Epithelial cell of esophagus (primary cell): ENCODE data around the gene CFAP46.

Source experiments
- DNase-seq: peaks from one replicate; pipeline ENCODE4 v3.0.0; 2010; ENCODE audit warnings: low read depth
- H3K4me3 ChIP-seq: 2 replicates; pipeline ENCODE4 v1.5.1; 2011; ENCODE audit warnings: mild to moderate bottlenecking, low read length, control low read depth
- TF ChIP-seq, protein P1 (sequence below): IDR thresholded peaks from 2 replicates; pipeline ENCODE4 v1.5.1; 2011; ENCODE audit warnings: low read depth, mild to moderate bottlenecking, low read length, control low read depth, inconsistent platforms; ENCODE audit not compliant: insufficient read depth; ENCODE audit errors: missing control alignments

Gene CFAP46

GRCh38 chr10:132910901-132911785, 31.2 kb downstream of the CFAP46 start:
- no peak overlapping the region for H3K4me3 ChIP-seq
- TF ChIP-seq, protein P1, sequence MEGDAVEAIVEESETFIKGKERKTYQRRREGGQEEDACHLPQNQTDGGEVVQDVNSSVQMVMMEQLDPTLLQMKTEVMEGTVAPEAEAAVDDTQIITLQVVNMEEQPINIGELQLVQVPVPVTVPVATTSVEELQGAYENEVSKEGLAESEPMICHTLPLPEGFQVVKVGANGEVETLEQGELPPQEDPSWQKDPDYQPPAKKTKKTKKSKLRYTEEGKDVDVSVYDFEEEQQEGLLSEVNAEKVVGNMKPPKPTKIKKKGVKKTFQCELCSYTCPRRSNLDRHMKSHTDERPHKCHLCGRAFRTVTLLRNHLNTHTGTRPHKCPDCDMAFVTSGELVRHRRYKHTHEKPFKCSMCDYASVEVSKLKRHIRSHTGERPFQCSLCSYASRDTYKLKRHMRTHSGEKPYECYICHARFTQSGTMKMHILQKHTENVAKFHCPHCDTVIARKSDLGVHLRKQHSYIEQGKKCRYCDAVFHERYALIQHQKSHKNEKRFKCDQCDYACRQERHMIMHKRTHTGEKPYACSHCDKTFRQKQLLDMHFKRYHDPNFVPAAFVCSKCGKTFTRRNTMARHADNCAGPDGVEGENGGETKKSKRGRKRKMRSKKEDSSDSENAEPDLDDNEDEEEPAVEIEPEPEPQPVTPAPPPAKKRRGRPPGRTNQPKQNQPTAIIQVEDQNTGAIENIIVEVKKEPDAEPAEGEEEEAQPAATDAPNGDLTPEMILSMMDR = no peak
- DNase-seq = no peak

GRCh38 chr10:132910186-132910880, 32.0 kb downstream of the CFAP46 start:
- H3K4me3 ChIP-seq = no peak overlapping the region
- TF ChIP-seq, protein P1 = no peak
- no peak for DNase-seq

DNA sequence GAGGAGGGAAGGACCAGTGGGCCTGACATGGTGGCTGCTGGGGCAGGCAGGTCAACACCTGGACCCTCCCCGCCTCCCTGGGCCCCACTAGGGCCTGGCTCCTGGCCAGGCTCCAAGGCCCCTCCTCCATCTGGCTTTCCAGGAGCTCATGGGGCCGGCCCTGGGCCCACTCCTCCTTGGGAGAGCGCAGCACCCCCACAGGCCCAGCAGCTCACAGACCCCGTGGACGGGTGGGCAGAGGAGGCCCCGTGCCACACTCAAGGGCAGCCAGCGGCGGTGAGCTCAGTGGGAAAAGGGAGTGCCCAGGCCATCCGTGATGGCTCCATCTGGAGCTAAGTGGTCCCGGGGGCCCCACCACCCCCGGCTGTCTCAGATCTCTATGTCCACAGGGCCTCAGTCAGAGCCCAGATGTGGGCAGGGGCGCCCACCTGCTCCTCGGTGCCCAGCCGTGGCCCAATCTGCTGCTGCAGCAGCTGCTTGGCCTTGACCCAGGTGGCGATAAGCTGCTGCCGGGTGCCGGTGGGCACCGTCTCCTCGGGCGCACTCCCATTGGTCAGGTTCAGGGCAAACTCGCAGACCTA, 32.8 kb downstream of the CFAP46 start:
- H3K4me3 ChIP-seq = no peak overlapping the region
- TF ChIP-seq, protein P1 = no peak
- no peak for DNase-seq

DNA sequence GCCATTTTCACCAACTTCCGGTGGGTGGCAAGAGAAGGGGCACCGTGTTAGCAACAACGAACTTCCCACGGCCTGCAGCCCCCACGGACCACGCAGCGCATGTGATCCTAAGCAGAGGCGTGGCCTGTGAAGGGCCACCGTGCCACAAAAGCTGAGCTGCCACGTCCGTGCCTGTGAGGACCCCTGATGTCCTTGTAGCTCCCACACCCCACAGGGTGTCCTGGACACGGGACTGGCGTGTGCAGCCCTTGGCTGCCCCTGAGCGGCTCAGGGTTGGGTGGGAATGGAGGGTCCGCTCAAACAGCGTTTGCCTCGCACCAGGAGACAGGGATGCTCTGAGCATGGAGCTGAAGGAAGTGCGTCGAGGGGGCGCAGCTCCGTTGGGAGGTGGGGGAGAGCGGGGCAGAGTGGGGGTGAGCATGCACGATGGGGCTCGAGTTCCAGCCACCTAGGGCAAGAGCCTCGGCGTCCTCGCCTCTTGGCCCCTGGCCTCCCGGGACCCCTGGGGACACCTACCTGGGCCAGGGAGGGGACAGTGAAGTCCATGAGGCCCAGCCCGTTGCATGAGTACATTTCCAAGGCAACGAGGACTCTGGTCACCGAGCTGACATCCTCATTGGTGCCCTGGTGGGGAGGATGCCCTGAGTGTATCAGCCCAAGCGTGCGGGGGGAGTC, 33.6 kb downstream of the CFAP46 start:
- H3K4me3 ChIP-seq = no peak overlapping the region
- DNase-seq = no peak
- TF ChIP-seq, protein P1 = no peak

GRCh38 chr10:132907821-132908620, 34.3 kb downstream of the CFAP46 start:
- no peak overlapping the region for H3K4me3 ChIP-seq
- DNase-seq = no peak
- TF ChIP-seq, protein P1 = no peak

GRCh38 chr10:132906836-132907235, 35.5 kb downstream of the CFAP46 start:
- TF ChIP-seq, protein P1 = no peak
- no peak for DNase-seq
- no peak overlapping the region for H3K4me3 ChIP-seq
